ENCODE measurements around the gene LSM14B.

The LSM14B gene

DNA sequence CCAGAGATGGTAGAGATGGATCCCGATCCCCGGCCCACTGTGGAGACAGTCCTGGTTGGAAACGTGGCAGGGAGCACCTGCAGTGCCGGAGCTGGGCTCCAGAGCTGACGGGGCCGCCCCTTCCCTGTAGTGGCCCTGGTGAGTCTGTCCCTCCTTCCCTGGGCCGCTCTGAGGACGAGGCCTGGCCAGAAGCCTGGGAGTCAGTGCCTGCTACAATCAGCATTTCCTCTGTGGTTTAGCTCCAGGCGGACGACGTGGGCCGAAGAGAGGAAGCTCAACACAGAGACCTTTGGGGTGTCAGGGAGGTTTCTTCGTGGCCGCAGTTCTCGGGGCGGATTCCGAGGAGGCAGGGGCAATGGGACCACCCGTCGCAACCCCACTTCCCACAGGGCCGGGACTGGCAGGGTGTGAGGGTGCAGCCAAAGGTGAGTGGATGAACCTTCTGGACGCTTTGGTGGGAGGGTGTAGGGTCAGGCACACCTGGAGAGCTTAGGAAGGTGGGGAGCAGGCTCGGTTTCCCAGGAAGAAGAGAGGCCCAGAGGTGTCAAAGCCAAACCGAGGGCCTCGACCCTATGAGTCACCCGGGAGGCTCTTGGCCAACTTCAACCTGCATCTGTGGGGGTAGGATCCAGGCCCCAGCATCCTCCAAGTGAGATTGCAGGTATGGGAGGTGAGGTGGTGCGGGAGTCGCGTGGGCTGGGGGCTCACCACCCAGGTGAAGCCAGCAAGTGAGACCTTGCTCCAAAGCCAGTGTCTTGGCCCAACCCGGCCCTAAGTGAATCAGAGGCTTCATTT, 11.0 kb downstream of the LSM14B start:
- DNase-seq: no peak

DNA sequence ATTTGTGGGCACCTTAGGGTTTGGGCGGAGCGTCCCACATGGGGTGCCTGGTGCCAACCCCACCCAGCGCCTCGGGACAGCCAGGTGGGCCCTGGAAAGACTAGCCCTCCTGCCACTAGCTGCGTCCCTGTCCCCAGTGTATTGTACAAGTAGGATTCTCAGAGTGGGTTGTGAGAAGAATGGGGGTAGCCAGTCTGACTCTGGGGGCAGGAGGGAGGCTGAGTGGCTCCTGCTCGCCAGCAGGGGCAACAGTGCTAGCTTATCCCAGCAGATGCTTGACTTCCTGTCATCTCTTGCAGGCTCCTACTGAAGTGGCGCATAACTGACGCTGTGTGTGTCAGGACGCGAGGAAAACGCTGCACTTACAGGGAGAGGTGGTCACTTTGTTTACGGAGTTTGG, 11.6 kb downstream of the LSM14B start:
- DNase-seq: no peak

DNA sequence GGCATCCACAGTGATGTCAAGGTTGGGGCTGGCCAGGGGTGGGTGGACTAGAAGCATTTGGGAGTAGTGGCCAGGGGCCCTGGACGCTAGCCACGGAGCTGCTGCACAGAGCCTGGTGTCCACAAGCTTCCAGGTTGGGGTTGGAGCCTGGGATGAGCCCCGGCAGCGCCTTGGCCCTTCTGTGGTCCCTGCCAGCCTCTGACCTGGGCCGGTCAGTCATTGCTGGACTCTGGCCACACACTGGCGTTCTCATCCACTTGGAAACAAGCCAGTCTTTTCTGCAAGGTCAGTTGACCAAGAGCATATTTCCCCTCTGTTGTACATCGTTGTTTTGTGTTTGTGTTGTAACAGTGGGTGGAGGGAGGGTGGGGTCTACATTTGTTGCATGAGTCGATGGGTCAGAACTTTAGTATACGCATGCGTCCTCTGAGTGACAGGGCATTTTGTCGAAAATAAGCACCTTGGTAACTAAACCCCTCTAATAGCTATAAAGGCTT, 12.5 kb downstream of the LSM14B start:
- no peak for DNase-seq

DNA sequence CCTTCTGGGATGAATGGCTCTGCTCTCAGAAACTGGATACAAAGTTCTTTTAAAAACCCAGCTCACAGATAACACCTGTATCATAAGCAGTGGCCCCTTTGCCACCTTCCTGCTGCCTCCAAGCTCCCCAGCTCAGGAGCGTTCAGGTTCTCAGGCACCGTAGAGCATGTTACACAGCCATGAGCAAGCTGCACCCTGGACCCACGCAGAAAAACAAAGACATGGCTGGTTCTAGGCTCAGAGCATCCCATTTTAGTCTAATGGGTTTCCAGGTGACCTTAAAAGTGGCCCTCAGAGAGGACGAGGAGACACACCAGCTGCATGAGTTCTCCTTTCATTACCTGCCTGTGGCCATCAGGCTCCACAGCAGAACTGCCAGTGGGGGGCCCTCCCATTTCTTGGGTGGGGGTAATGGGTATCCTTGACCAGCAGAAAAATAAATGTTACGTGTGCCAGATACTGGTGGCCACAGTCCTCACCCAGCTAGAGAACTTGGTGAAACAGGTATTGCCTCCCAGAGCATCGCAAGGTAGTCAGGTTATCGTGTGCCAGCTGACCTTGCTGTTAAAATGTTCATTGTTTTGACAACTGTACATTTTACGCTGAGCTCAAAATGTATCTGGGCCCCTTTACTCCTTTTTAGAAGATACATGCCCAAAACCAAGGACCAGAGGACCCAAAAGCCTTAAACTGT, 13.4 kb downstream of the LSM14B start:
- DNase-seq: no peak

DNA sequence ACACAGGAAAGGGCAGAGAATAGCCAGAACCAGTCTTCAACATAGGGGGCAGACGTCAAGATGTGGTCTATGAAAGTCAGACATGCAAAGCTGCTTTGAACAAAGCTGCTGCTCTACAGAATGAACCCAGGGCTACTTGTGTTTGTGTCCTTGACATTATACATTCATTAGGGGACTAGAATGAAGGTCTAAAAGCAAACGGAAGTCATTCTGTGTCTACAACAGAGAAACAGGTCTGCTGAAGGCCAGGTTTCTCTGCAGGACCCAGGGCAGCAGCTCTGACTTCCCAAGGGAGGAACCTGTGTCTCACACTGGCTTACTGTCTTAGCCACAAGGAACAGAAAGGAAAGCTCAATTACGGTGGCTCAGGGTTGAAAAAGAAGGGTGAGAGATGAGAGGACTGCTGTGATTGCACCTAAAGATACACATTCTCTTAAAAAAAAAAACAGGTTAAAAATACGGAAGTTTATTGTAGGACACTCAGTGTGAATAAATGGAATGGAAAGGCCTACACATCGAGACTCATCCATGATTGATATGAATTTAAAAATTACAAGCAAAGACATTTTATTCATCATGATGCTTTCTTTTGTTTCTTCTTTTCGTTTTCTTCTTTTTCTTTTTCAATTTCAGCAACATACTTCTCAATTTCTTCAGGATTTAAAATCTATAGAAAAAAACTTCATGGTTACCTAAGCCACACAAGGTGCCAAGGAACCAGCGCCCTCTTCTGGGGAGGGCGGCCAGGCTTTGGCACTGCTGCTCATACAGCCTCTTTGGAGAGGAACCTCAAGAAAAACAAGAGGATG, 14.2 kb downstream of the LSM14B start:
- peak; percentile 43 for DNase-seq

DNA sequence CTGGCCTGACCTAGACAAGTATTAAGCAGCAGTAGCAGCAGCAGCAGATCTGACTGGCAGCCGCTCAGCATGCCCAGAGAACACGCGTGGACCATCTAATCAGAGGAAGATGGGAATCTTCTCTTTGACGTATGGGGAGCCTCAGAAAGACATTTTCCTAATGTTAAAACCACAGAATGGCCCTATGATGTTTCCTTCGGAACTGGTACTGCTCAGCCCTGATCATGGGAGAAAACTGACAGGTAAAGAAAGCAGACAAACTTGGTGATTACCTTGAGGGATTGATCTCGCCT, 14.8 kb downstream of the LSM14B start:
- DNase-seq: no peak

DNA sequence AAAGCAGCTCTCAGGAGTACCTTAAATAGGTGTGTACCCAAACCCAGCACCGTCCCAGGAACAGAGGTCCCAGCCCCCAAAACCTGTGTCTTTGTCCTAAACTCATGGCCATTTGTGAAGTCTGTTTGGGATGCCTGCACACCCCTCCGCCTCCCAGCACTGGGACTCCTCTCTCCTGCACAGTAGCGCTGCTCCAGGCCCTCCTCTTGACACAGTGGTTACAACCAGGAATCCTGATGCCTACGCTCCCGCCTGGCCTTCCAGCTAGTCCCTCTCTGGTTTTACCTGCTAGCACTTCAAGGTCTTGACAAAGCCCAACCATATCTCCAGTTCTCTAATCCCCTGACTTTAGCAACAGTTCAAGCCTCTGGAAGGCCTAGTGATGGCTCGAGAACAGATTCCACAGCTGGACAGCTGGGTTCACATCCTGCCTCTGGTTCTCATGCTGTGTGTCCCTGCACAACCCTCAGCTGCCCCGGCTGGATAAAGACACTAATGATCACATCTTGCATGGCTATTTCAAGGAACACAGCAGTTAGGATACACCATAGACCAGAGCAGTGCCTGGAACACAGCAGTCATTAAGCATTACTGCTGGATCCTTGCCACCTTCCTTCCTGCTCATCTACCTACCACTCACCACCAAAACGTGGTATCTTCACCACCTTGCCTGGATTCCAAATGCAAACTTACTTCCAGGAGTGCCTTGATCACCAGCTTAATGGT, 15.4 kb downstream of the LSM14B start:
- no peak for DNase-seq

DNA sequence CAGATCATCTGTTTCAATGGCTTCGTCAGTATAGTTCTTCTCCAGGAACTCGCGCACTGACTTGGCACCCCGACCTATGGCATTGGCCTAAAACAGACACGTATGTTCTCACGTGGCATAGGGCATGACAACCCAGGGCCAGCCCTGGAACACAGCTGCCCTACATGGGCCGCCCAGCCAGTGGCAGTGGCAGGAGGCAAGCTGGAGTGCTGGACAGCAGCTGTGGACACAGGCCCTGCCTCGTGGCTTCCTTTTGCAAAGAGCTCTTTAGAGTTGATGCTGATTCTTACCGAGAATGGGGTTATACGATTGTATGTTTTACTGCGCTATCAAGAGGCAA, 15.9 kb downstream of the LSM14B start:
- DNase-seq: no peak

DNA sequence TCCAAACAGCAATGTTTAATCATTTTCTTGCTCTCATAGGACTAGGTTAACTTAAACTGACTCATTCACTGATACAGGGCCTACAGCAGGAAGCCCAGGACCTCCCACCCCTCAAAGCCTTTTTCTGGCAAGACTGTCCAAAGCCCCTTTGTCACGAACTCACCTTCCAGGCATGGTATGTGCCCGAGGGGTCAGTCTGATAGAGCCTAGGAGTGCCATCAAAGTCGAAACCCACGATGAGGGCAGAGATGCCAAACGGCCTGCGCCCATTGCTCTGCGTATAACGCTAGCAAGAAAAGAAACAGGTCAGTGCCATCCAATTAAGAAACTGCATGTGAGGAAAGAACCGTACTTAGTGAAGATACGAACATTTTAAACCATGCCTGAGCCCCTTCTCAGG, 16.6 kb downstream of the LSM14B start:
- no peak for DNase-seq

DNA sequence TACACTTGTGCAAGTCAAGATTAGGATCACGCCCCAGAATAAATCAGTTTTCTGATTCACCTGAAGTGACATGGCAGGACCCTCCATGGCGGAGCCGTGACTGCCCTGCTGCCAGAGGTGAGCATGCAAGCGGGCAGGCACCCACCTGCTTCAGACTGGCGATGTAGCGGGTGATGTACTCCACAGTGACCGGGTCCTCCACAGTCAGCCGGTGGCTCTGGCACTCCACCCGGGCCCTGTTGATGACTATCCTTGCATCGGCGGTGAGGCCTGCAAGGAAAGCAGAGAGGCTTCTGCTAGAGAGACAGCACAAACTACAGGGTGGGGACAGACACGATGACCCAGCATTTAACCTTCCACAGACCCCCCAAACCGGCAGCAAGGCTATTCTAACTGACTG, 17.4 kb downstream of the LSM14B start:
- no peak for DNase-seq

DNA sequence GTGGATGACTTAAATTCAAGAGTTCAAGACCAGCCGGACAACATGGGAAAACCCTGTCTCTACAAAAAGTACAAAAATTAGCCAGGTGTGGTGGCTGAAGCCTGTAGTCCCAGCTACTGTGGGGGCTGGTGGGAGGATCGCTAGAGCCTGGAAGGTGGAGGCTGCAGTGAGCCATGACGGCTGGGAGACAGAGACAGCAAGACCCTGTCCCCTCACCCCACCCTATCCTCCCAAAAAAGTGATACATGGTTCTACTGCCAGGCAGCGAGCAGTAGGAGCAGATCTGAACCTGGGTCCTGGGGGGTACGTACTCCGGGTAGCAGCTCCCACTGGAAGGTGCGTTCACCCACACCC, 18.7 kb downstream of the LSM14B start:
- no peak for DNase-seq

DNA sequence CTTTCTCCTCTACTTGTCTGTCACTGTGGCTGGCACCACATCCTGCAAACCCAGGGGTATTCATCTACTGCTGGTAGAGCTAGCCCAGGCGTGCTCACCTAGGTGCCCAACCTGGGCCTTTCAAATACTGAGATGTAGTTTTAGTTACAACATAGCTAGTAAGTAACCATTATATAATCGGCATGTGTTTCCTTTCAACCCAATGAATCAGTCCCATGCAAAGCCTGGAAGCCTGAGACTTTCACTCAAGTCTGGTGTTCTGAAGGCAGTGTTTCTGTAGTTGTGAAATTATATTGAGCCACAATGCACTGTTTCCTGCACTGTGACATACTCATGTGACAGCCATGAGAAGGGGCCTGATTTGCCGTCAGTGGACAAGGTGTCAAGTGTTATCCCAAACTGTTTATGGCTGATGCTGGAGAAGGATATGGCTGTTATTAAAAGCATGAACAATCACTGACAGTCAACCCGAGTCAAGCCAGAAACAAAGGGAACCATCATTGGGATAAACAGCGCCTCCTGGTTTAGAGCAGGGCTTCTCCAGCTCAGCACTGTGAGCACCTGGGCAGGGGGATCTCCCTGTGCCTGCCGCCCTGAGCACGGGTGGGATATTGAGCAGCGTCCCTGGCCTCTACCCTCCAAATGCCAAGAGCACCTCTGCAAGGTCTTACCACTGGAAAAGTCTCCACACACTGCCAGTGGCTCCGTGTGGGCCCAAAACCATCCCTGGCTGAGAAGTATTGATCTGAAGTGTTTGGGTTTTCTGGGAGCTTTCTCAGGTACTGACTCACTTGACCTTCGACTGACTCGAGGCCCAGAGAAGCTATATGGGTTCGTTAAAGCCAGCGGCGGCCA, 19.3 kb downstream of the LSM14B start:
- no peak for DNase-seq

DNA sequence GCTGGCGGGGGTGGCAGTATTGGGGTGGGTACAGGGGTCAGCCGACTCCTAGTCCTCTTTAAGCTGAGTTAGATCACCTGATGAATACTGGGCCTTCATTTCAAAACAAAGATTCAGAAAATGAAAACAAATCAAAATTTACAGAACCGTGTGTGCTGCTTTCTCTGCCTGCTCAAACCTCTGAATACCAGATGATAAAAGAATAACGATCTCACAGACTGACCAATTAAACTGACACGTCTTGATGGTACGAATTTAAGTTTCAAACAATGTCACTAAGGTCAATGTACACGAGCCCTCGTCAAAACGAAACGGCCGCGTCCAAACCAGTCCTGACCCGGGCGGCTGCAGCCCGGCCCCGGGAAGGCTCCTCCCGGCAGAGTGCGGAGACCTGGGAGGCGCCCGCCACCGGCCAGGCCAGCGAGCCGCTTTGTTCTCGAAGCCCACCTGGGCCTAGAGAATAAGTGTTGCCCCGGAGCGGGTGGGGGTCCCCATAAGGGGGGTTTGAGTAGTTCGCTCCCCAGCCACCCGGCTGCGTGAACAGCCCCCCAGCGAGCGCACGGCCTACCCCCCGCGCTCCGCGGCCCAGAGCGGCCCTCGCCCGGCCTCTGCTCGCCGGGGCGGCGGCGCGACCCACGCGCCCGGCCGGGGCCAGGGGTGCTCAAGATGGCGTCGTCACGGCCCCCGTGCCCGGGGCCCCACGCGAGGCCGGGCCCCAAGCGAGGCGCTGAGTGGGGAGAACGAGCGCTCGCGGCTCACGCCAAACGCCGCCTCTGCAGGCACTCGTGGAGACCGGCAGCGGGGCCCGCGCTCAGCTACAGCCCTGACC, 20.2 kb downstream of the LSM14B start:
- DNase-seq: no peak

DNA sequence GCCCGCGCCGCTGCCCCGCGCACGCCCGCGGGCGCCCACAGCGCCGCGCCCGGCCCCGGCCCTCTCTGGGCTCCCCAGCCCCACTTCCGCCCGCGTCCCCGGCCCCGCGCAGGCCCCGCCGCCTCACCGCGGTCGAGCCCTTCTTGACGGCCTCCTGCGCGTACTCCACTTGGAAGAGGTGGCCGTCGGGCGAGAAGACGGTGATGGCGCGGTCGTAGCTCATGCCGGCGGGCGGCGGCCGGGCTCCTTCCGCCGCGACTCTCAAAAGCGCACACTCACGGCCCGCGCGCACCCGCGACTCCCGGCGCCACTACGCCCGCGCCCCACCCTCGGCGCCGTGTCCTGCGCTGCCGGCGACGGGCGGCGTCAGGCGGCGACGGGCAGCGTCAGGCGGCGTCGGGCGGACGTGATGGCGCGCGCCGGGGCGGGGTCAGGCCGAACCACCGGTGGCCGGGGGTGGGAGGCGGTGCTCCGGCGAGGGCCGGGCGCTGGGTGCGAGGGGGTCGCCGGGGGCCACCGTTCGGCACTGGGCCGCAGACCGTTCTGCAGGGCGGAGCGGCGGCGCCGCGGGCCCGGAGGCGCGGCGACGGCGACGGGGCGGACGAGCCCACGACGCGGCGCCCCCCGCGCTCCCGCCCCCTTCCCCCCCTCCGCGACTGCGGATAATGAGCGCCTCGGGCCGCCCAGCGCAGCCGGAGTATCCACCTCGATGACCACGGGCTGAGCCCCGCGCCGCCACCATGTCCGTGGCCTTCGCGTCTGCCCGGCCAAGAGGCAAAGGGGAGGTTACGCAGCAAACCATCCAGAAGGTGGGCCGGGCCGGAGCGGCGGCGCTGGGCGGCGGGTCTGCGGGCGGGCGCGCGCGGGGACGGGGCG, 21.0 kb downstream of the LSM14B start, which contains the start of the genes PSMA7 and SS18L1:
TSS of gene PSMA7 (minus strand) at position 314 of the 876 bp plus-strand sequence. CDS start at position 223, 91 bp downstream.
TSS of gene SS18L1 (plus strand) at position 689 of the 876 bp plus-strand sequence. CDS start at position 741, 52 bp downstream.
- peak; percentile 81 for DNase-seq

DNA sequence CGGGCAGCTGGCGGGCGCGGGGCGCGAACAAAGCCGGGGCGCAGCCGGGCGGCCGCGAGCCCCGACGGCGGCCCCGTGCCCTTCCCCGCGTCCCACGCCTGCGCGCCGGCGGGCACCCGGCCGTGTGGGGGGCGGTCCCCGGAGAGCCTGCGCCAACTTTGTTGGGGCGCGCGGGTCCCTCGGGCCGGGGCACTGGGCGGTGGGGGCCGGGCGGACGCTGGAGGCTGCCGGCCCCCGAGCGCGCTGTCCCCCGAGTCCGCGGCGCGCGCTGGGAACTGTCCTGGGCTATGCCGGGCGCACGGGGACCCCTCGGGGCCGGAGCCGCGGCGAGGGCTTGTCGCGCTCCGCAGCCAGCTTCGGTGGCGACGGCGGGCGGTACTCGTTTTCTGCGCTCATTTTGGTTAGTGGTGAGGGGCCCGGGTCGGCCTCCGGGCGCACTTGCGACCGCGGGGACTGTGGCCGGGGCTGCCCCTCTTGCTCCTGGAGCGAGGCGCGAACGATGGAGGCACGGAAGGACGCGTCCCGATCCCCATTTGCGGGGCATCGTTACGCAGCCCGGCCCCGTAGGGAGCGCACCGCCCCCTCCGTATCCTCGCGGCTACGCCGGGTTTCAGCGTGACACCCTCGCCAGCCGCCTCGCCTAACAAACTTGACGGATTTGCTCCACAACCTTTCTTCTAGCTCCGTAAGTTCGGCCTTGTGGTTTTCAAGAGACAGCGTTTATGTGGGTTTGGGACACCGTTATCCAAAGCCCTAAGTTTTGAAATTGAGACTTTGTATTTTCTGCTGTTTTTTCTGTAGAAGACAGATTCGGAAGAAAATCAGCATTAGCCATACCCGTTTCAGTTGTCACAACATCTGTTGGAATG, 21.9 kb downstream of the LSM14B start:
- DNase-seq: no peak

DNA sequence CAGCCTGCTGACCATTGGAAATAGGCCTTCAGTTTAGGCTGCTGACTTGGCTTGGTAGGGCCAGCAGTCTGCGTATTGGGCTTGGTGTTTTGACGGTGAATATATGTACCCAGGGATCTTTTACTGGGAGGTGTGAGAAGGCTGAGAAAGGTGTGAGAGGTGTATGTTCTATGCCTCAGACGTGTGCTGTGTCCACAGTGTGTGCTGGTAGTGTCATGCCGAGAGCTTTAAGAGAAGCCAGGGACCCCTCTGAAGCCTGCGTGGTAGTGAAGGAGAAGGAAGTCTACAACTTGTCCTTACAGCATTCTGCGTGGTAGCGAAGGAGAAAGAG, 23.4 kb downstream of the LSM14B start:
- no peak for DNase-seq

DNA sequence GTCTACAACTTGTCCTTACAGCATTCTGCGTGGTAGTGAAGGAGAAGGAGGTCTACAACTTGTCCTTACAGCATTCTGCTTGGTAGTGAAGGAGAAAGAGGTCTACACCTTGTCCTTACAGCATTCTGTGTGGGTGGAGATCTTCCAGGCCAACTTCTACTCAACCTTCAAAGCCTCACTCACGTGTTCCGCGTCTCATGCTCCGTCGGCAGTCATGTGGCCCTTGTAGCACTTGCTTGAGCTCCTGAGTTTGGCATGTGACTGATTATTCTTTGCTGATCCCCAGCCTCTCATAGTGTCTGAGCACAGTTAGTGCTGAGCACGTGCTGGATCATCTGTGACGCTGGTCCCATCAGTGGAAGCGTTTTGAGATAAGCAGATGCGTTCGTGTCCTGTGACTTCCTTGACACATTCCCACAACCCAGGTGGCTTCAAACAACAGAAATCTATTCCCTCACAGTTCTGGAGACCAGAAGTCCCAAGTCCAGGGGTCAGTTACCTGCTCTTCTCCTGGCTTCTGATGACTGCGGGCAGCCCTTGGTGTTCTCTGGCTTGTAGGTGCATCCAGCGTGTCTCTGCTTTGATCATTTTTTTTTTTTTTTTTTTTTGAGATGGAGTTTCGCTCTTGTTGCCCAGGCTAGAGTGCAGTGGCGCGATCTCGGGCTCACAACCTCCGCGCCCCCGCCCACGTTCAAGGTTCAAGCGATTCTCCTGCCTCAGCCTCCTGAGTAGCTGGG, 23.9 kb downstream of the LSM14B start:
- DNase-seq: no peak

DNA sequence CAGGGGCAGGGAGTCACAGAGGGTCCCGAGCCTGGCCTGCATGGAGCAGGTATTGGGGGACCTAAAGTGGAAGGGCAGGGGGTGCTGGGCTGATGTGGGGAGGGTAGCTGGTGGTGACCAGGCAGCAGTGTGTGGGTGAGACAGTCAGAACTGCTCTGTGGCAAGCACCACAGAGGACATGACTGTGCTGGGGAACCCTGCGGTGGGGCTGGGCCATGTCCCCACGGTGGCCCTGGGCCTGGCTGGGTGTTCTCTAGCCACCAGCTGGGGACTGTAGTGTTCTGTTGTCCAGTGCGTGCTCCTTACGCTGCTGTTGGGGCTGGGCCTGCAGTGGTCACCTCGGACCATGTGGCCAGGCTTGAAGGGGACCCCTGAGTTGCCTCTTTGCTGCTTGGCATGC, 24.9 kb downstream of the LSM14B start:
- no peak for DNase-seq
